ENCODE data around the gene DLGAP1. TPM values are rescaled to one million over a fixed set of nuclear protein-coding genes. Genes with fewer than 3 reads are reported as not detected.

The DLGAP1 gene
- total RNA-seq, 1 experiment from 2014 or later, result 0.39 TPM

GRCh38 chr18:4101009-4101408 is 354.1 kb downstream of the DLGAP1 start:
- ChIA-PET RAD21 (ENCODE audit: low non-redundant PET in 1 of 2, low total read pairs in 2 of 2, uncharacterized antibody in 2 of 2, unreplicated experiment in 2 of 2) (no interaction called here), POLR2A (no interaction called here), CTCF (no interaction called here)
- H3K4me3 ChIP-seq (replicated peaks in 1 of 2; ENCODE audit: low read depth in 1 of 2, low read length in 2 of 2), result no peak overlapping the region
- H3K27ac ChIP-seq (ENCODE audit: low read depth, low read length), result no peak overlapping the region
- TF ChIP-seq SP1 (IDR thresholded peaks at IDR 0.05; ENCODE audit: low read depth), result no peak
- no peak for TF ChIP-seq SIN3A (IDR thresholded peaks at IDR 0.05; ENCODE audit: low read depth)
- TF ChIP-seq EZH2phosphoT487 (IDR thresholded peaks at IDR 0.05; ENCODE audit: borderline replicate concordance), result no peak
- no peak for TF ChIP-seq EZH2 (IDR thresholded peaks at IDR 0.05)
- TF ChIP-seq EGR1 (IDR thresholded peaks at IDR 0.05; ENCODE audit: low read depth), result no peak
- TF ChIP-seq CBX3 (IDR thresholded peaks at IDR 0.05; ENCODE audit: low read depth), result no peak
- no peak for TF ChIP-seq POLR2AphosphoS5 (IDR thresholded peaks at IDR 0.05; ENCODE audit: low read depth, low read length)
- TF ChIP-seq FOSL1 (IDR thresholded peaks at IDR 0.05; ENCODE audit: low read depth), result no peak
- no peak for TF ChIP-seq CEBPB (IDR thresholded peaks at IDR 0.05; ENCODE audit: low read depth)
- TF ChIP-seq SRF (IDR thresholded peaks at IDR 0.05; ENCODE audit: low read depth), result no peak
- TF ChIP-seq TCF7L2 (IDR thresholded peaks at IDR 0.05; ENCODE audit: borderline replicate concordance, extremely low read depth, insufficient read depth, insufficient read length), result no peak
- TF ChIP-seq, protein P1, sequence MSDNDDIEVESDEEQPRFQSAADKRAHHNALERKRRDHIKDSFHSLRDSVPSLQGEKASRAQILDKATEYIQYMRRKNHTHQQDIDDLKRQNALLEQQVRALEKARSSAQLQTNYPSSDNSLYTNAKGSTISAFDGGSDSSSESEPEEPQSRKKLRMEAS (IDR thresholded peaks at IDR 0.05), result no peak
- no peak for TF ChIP-seq JUND (IDR thresholded peaks at IDR 0.05)
- no peak for TF ChIP-seq ATF3 (IDR thresholded peaks at IDR 0.05)
- TF ChIP-seq ELF1 (IDR thresholded peaks at IDR 0.05; ENCODE audit: borderline replicate concordance, low read depth), result no peak
- TF ChIP-seq, protein P2, sequence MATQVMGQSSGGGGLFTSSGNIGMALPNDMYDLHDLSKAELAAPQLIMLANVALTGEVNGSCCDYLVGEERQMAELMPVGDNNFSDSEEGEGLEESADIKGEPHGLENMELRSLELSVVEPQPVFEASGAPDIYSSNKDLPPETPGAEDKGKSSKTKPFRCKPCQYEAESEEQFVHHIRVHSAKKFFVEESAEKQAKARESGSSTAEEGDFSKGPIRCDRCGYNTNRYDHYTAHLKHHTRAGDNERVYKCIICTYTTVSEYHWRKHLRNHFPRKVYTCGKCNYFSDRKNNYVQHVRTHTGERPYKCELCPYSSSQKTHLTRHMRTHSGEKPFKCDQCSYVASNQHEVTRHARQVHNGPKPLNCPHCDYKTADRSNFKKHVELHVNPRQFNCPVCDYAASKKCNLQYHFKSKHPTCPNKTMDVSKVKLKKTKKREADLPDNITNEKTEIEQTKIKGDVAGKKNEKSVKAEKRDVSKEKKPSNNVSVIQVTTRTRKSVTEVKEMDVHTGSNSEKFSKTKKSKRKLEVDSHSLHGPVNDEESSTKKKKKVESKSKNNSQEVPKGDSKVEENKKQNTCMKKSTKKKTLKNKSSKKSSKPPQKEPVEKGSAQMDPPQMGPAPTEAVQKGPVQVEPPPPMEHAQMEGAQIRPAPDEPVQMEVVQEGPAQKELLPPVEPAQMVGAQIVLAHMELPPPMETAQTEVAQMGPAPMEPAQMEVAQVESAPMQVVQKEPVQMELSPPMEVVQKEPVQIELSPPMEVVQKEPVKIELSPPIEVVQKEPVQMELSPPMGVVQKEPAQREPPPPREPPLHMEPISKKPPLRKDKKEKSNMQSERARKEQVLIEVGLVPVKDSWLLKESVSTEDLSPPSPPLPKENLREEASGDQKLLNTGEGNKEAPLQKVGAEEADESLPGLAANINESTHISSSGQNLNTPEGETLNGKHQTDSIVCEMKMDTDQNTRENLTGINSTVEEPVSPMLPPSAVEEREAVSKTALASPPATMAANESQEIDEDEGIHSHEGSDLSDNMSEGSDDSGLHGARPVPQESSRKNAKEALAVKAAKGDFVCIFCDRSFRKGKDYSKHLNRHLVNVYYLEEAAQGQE (IDR thresholded peaks at IDR 0.05; ENCODE audit: low read depth), result no peak
- TF ChIP-seq YY1 (IDR thresholded peaks at IDR 0.05; ENCODE audit: extremely low read depth, insufficient replicate concordance, low read depth, low read length), result no peak
- no peak for TF ChIP-seq CTCF (IDR thresholded peaks at IDR 0.05 in 2 of 3, conservative IDR thresholded peaks at IDR 0.05 in 1 of 3; ENCODE audit: borderline replicate concordance in 1 of 3, insufficient read depth in 1 of 3, low read depth in 2 of 3, low read length in 2 of 3)
- H3K4me1 ChIP-seq (ENCODE audit: control insufficient read depth in 1 of 2, insufficient read depth in 2 of 2, low read length in 2 of 2), result no peaks in the 10 kb centered on the region
- ATAC-seq, result no peak
- intact Hi-C loops (cut with micrococcal nuclease), result no loop called here
- H3K79me2 ChIP-seq (ENCODE audit: insufficient read depth, low read length), result no peaks in the 10 kb centered on the region
- DNase-seq (ENCODE audit: low read depth, low spot score), result no peak
- no TSS peak for BruUV-seq (replicated peaks)
- no peaks in the 10 kb centered on the region for H3K9me3 ChIP-seq (ENCODE audit: control insufficient read depth in 1 of 2, insufficient read depth in 1 of 2, low read depth in 1 of 2, low read length in 2 of 2)
- no peaks in the 10 kb centered on the region for H4K20me1 ChIP-seq (ENCODE audit: insufficient read depth)
- H3K9me2 ChIP-seq (ENCODE audit: insufficient read depth), result no peaks in the 10 kb centered on the region
- no peak overlapping the region for H3K4me2 ChIP-seq (ENCODE audit: low read length)
- H3K27me3 ChIP-seq (ENCODE audit: insufficient read depth, low read length), result no peaks in the 10 kb centered on the region
- H2AFZ ChIP-seq (ENCODE audit: low read depth, low read length, poor library complexity, severe bottlenecking), result no peak overlapping the region
- no peaks in the 10 kb centered on the region for H3K36me3 ChIP-seq (ENCODE audit: control insufficient read depth in 1 of 2, insufficient read depth in 2 of 2, low read length in 2 of 2)
- H3K9ac ChIP-seq (ENCODE audit: low read length), result no peak overlapping the region

All from HCT116 (cell line).